ENCODE results near the gene SIRT3.

DNA sequence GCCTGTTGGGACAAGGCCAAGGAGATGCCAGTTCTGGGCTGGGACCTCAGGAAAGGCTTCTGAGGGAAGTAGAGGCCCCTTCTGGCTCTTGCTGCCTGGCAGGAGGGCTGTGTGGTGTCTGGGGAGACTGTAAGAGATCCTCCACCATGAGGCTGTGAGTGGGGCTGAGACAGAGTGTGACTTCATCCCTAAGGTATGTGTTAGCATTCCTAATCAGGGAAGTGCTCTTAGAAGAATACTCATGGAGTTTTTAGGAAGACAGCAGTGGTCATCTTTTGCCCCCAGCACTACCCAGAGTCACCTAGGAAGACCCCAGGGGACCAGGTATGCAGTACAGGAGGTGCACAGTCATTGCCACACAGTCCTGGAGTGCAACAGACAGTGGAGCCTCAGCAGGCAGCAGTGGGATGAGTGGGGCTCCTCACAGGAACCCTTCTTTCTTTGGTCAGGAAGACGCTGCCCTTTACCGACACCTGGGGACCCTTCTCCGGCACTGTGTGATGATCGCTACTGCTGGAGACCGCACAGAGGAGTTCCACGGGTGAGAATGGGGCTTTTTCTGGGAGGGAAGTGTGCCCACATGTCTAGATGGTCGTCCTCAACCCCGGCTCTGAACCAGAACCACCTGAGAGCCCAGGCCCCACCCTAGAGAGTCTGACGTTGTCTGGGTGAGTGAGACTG is 25.9 kb downstream of the SIRT3 start:
- TF ChIP-seq CTCF (IDR thresholded peaks at IDR 0.05) (no peak), POLR2A (IDR thresholded peaks at IDR 0.05) (no peak)
